Measurements from ENCODE around the gene LCAT. TPM values are rescaled to one million over a fixed set of nuclear protein-coding genes. Genes with fewer than 3 reads are reported as not detected.
A peak's percentile ranks its signal among the peaks of the same experiment; 100 is the strongest.

Gene LCAT
- total RNA-seq, 6 experiments from 2014 or later, result 29.4 to 207 (median 137) TPM

GRCh38 chr16:67936880-67937605 is 6.9 kb downstream of the LCAT start:
- Histone ChIP-seq H3K4me3 (peak overlapping the region; percentile 83 to 97 (median 92)), H3K27me3 (no peaks in the 10 kb centered on the region), H3K9me3 (no peaks in the 10 kb centered on the region), H3K27ac (peak overlapping the region; percentile 87 to 96 (median 93)), H3K4me1 (peaks cover 0 to 42% (median 6%) of the 10 kb centered on the region in 4 donors), H3K36me3 (peaks cover 0 to 4% (median 0%) of the 10 kb centered on the region in 4 donors)
- TF ChIP-seq POLR2A (IDR thresholded peaks at IDR 0.05), result no peak
- TF ChIP-seq CTCF (IDR thresholded peaks at IDR 0.05), result no peak
- intact Hi-C loops (cut with DNase I), result no loop called here
- WGBS (ENCODE audit: insufficient coverage, low coverage, low lambda C conversion rate, missing lambda C conversion rate), result 41% methylated on average over 6 of the region's 6 CpGs
- ATAC-seq, result no peak
- no peak for DNase-seq

- Histone ChIP-seq H3K27me3 (no peaks in the 10 kb centered on the region), H3K27ac (peak within 1 kb of the TSS; percentile 87 to 96 (median 93)), H3K36me3 (peaks cover 0 to 4% (median 0%) of the 10 kb centered on the region in 4 donors), H3K9me3 (no peaks in the 10 kb centered on the region), H3K4me1 (peaks cover 0 to 35% (median 3%) of the 10 kb centered on the region in 4 donors), H3K4me3 (peak within 1 kb of the TSS; percentile 83 to 97 (median 92))
- intact Hi-C loops (cut with DNase I), result no loop called here
- peak; percentile 35 to 49 (median 46) for ATAC-seq
- under 1% methylated on average over 33 of the region's 54 CpGs for WGBS (ENCODE audit: insufficient coverage, low coverage, low lambda C conversion rate, missing lambda C conversion rate)
- TF ChIP-seq POLR2A (IDR thresholded peaks at IDR 0.05), result no peak
- no peak for TF ChIP-seq CTCF (IDR thresholded peaks at IDR 0.05)
- peak; percentile 66 to 74 (median 72) for DNase-seq
These were observed 7.6 kb downstream of the LCAT start, which contains the start of gene PSMB10 for GRCh38 chr16:67936124-67936879. PSMB10 (minus strand) TSS chr16:67936850; CDS start chr16:67936749, 101 bp downstream.

GRCh38 chr16:67935402-67936123 is 8.4 kb downstream of the LCAT start:
- peak overlapping the region; percentile 87 to 96 (median 93) for H3K27ac ChIP-seq
- peak; percentile 90 to 96 (median 92) for ATAC-seq
- H3K4me3 ChIP-seq, result peak overlapping the region; percentile 83 to 97 (median 92)
- peaks cover 0 to 30% (median 3%) of the 10 kb centered on the region in 4 donors for H3K4me1 ChIP-seq
- H3K9me3 ChIP-seq, result no peaks in the 10 kb centered on the region
- WGBS (ENCODE audit: insufficient coverage, low coverage, low lambda C conversion rate, missing lambda C conversion rate), result 8% methylated on average over 10 of the region's 55 CpGs
- no peak for TF ChIP-seq CTCF (IDR thresholded peaks at IDR 0.05)
- TF ChIP-seq POLR2A (IDR thresholded peaks at IDR 0.05), result peak; percentile 67
- DNase-seq, result peak; percentile 97 to 99 (median 99)
- H3K36me3 ChIP-seq, result peaks cover 0 to 4% (median 0%) of the 10 kb centered on the region in 4 donors
- intact Hi-C loops (cut with DNase I), result no loop called here
- no peaks in the 10 kb centered on the region for H3K27me3 ChIP-seq

GRCh38 chr16:67935101-67935401 is 8.9 kb downstream of the LCAT start:
- Histone ChIP-seq H3K4me3 (peak overlapping the region; percentile 83 to 97 (median 92)), H3K27ac (peak overlapping the region in 1 of 3 donors; percentile 96), H3K4me1 (peaks cover 0 to 25% (median 3%) of the 10 kb centered on the region in 4 donors), H3K36me3 (peaks cover 0 to 4% (median 0%) of the 10 kb centered on the region in 4 donors), H3K9me3 (no peaks in the 10 kb centered on the region), H3K27me3 (no peaks in the 10 kb centered on the region)
- TF ChIP-seq POLR2A (IDR thresholded peaks at IDR 0.05) (no peak), CTCF (IDR thresholded peaks at IDR 0.05) (no peak)
- ATAC-seq, result no peak
- intact Hi-C loops (cut with DNase I), result no loop called here
- WGBS (ENCODE audit: insufficient coverage, low coverage, low lambda C conversion rate, missing lambda C conversion rate), result 34% methylated on average over 12 of the region's 13 CpGs
- DNase-seq, result no peak

Data from right lobe of liver (tissue), 6 donors.